ENCODE data around the gene ARHGAP6.

GRCh38 chrX:11606408-11606807 is 59.3 kb downstream of the ARHGAP6 start:
- no peak for TF ChIP-seq CTCF (IDR thresholded peaks at IDR 0.05)
- TF ChIP-seq POLR2A (IDR thresholded peaks at IDR 0.05) = no peak
